GM23338 (cell line): ENCODE data around the gene ECE2.

Experiments
- CREB1 ChIP-seq: fragments of 250-450 bp; sonication (Bioruptor Pico); IDR thresholded peaks from 2 replicates; pipeline ENCODE4 v1.5.0; 2020; ENCODE audit warnings: low read depth, mild to moderate bottlenecking, moderate library complexity
- ETS1 ChIP-seq: IDR thresholded peaks from 2 replicates; pipeline ENCODE4 v1.6.1; 2016; ENCODE audit warnings: antibody characterized with exemption
- EZH2 ChIP-seq: fragments of 200-600 bp; sonication (generic); IDR thresholded peaks from one replicate; pipeline ENCODE4 v1.8.0; 2017; ENCODE audit warnings: antibody characterized with exemption, mild to moderate bottlenecking, low read depth; ENCODE audit not compliant: unreplicated experiment
- EZH2phosphoT487 ChIP-seq: fragments of 200-600 bp; sonication (generic); IDR thresholded peaks from one replicate; pipeline ENCODE4 v1.8.1; 2018; ENCODE audit warnings: antibody characterized with exemption; ENCODE audit not compliant: unreplicated experiment
- JUNB ChIP-seq: IDR thresholded peaks from one replicate; pipeline ENCODE4 v1.6.1; 2016; ENCODE audit warnings: antibody characterized with exemption; ENCODE audit not compliant: unreplicated experiment
- NANOG ChIP-seq: IDR thresholded peaks from 2 replicates; pipeline ENCODE4 v1.6.1; 2016; ENCODE audit warnings: antibody characterized with exemption, borderline replicate concordance
- POLR2AphosphoS5 ChIP-seq: IDR thresholded peaks from 2 replicates; pipeline ENCODE4 v1.6.1; 2016; ENCODE audit warnings: antibody characterized with exemption, low read depth
- REST ChIP-seq: IDR thresholded peaks from one replicate; pipeline ENCODE4 v1.6.1; 2018; ENCODE audit warnings: antibody characterized with exemption; ENCODE audit not compliant: unreplicated experiment
- ZNF331 ChIP-seq: fragments of 250-450 bp; sonication (Bioruptor Pico); IDR thresholded peaks from 2 replicates; pipeline ENCODE4 v1.5.0; 2020; ENCODE audit warnings: low read depth, mild to moderate bottlenecking, moderate library complexity
- ZNF462 ChIP-seq: fragments of 250-450 bp; sonication (Bioruptor Pico); IDR thresholded peaks from 2 replicates; pipeline ENCODE4 v1.5.0; 2020; ENCODE audit warnings: mild to moderate bottlenecking, moderate library complexity
- TF ChIP-seq, protein P1 (sequence below), 2 experiments: fragments of 200-600 bp in 1 of 2; sonication (generic) in 1 of 2; conservative IDR thresholded peaks; 2 replicates each; pipeline versions ENCODE4 v1.5.1 to v1.6.1; 2016 to 2017; ENCODE audit warnings: antibody characterized with exemption in 2 of 2, low read depth in 2 of 2, mild to moderate bottlenecking in 2 of 2, moderate library complexity in 1 of 2

- TF ChIP-seq, protein P1, sequence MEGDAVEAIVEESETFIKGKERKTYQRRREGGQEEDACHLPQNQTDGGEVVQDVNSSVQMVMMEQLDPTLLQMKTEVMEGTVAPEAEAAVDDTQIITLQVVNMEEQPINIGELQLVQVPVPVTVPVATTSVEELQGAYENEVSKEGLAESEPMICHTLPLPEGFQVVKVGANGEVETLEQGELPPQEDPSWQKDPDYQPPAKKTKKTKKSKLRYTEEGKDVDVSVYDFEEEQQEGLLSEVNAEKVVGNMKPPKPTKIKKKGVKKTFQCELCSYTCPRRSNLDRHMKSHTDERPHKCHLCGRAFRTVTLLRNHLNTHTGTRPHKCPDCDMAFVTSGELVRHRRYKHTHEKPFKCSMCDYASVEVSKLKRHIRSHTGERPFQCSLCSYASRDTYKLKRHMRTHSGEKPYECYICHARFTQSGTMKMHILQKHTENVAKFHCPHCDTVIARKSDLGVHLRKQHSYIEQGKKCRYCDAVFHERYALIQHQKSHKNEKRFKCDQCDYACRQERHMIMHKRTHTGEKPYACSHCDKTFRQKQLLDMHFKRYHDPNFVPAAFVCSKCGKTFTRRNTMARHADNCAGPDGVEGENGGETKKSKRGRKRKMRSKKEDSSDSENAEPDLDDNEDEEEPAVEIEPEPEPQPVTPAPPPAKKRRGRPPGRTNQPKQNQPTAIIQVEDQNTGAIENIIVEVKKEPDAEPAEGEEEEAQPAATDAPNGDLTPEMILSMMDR (conservative IDR thresholded peaks at IDR 0.05; ENCODE audit: low read depth in 2 of 2) = no peak
- TF ChIP-seq EZH2 (no peak), POLR2AphosphoS5 (no peak), JUNB (no peak), EZH2phosphoT487 (no peak), CREB1 (no peak), NANOG (no peak), REST (no peak), ETS1 (no peak), ZNF331 (no peak), ZNF462 (CRISPR knock-in tag) (no peak)
Measured at GRCh38 chr3:184234224-184234623, 41.6 kb upstream of the ECE2 start.
